SHP77 (cell line): Measurements from ENCODE around the gene C5orf15.

Experiments used
- DNase-seq, 2 experiments: peaks; one replicate each; lab custom pipeline; 2025; lab: John Stamatoyannopoulos, UW

The C5orf15 gene

GRCh38 chr5:133968204-133968980 is at the start of gene C5orf15:
C5orf15 (minus strand) TSS chr5:133968625; CDS start chr5:133968584, 41 bp downstream.
- DNase-seq: peak; percentile 95 to 98

- DNase-seq: no peak
Measured at GRCh38 chr5:134008266-134008749, 39.9 kb upstream of the C5orf15 start.

- no peak for DNase-seq
Measured at GRCh38 chr5:134007581-134008265, 39.3 kb upstream of the C5orf15 start.

- DNase-seq: no peak
Measured at GRCh38 chr5:134006115-134006514, 37.7 kb upstream of the C5orf15 start.

GRCh38 chr5:134005417-134006061 is 37.1 kb upstream of the C5orf15 start:
- no peak for DNase-seq

GRCh38 chr5:134004626-134005416 is 36.4 kb upstream of the C5orf15 start, which contains the start of gene VDAC1:
VDAC1 (minus strand) TSS chr5:134004975; CDS start chr5:133993012, 11,963 bp downstream.
- peak; percentile 48 to 81 for DNase-seq

GRCh38 chr5:134003817-134004625 is 35.6 kb upstream of the C5orf15 start:
- DNase-seq: no peak

GRCh38 chr5:134003064-134003816 is 34.8 kb upstream of the C5orf15 start:
- no peak for DNase-seq

GRCh38 chr5:134001938-134002731 is 33.7 kb upstream of the C5orf15 start:
- no peak for DNase-seq

- DNase-seq: no peak
Measured at GRCh38 chr5:134000696-134001453, 32.5 kb upstream of the C5orf15 start.

GRCh38 chr5:134000091-134000511 is 31.7 kb upstream of the C5orf15 start:
- no peak for DNase-seq

- DNase-seq: no peak
Measured at GRCh38 chr5:133998807-133999206, 30.4 kb upstream of the C5orf15 start.

GRCh38 chr5:133998042-133998441 is 29.6 kb upstream of the C5orf15 start:
- no peak for DNase-seq

- no peak for DNase-seq
Measured at GRCh38 chr5:133996683-133997252, 28.3 kb upstream of the C5orf15 start.

GRCh38 chr5:133995883-133996563 is 27.6 kb upstream of the C5orf15 start:
- no peak for DNase-seq

GRCh38 chr5:133995341-133995740 is 26.9 kb upstream of the C5orf15 start:
- no peak for DNase-seq

- no peak for DNase-seq
Measured at GRCh38 chr5:133994990-133995333, 26.5 kb upstream of the C5orf15 start.
